ENCODE measurements around the gene MDFIC.

DNA sequence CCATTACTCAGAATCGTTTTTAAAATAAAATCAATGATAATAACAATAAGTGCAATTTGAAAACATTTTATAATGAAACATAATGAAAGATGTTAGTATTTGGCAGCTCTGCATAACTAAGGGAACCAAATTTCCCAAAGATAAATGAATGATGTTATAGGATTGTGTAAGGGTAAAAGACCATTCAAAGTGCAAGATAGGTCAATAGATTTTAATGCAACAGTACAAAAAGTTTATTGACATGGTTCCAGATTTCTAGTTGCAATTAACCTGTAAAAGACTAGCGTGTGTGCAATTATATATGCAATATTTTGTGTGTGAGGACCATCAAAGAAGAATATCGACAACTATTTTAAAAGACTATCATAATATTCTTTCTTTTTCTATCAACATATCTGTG, 122.3 kb downstream of the MDFIC start:
- TF ChIP-seq POLR2A (IDR thresholded peaks at IDR 0.05), result no peak
- TF ChIP-seq, protein P1, sequence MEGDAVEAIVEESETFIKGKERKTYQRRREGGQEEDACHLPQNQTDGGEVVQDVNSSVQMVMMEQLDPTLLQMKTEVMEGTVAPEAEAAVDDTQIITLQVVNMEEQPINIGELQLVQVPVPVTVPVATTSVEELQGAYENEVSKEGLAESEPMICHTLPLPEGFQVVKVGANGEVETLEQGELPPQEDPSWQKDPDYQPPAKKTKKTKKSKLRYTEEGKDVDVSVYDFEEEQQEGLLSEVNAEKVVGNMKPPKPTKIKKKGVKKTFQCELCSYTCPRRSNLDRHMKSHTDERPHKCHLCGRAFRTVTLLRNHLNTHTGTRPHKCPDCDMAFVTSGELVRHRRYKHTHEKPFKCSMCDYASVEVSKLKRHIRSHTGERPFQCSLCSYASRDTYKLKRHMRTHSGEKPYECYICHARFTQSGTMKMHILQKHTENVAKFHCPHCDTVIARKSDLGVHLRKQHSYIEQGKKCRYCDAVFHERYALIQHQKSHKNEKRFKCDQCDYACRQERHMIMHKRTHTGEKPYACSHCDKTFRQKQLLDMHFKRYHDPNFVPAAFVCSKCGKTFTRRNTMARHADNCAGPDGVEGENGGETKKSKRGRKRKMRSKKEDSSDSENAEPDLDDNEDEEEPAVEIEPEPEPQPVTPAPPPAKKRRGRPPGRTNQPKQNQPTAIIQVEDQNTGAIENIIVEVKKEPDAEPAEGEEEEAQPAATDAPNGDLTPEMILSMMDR (IDR thresholded peaks at IDR 0.05), result no peak

Data from thyroid gland (tissue), 4 donors.